Liver (tissue), 9 donors: ENCODE data around the gene MORC4. TPM values are rescaled to one million over a fixed set of nuclear protein-coding genes. Genes with fewer than 3 reads are reported as not detected.
A peak's percentile ranks its signal among the peaks of the same experiment; 100 is the strongest.

Experiments used
- DNase-seq: peaks from one replicate; pipeline ENCODE4 v3.0.0-alpha.2; 2017; ENCODE audit warnings: low spot score
- H3K27ac ChIP-seq, 2 donors: one replicate each; pipeline ENCODE4 v1.7.0; 2013; ENCODE audit warnings: inconsistent platforms in 2 of 2, low read length in 2 of 2, control low read depth in 1 of 2, low read depth in 1 of 2, mild to moderate bottlenecking in 1 of 2
- H3K27me3 ChIP-seq, 4 donors: one replicate each; pipeline versions ENCODE4 v1.6.1 to v1.7.0; 2013; ENCODE audit warnings: low read length in 3 of 4, inconsistent platforms in 1 of 4, mild to moderate bottlenecking in 1 of 4, moderate library complexity in 1 of 4; ENCODE audit not compliant: control insufficient read depth in 4 of 4, insufficient read depth in 4 of 4
- H3K36me3 ChIP-seq, 4 donors: one replicate each; pipeline versions ENCODE4 v1.6.1 to v1.7.0; 2013; ENCODE audit warnings: low read length in 3 of 4, mild to moderate bottlenecking in 3 of 4, low read depth in 1 of 4, moderate library complexity in 1 of 4; ENCODE audit not compliant: control insufficient read depth in 4 of 4, insufficient read depth in 3 of 4
- H3K4me1 ChIP-seq, 4 donors: one replicate each; pipeline versions ENCODE4 v1.6.1 to v1.7.0; 2013; ENCODE audit warnings: low read length in 3 of 4, mild to moderate bottlenecking in 3 of 4, moderate library complexity in 1 of 4; ENCODE audit not compliant: control insufficient read depth in 4 of 4, insufficient read depth in 4 of 4
- H3K4me3 ChIP-seq, 3 donors: one replicate each; pipeline versions ENCODE4 v1.6.1 to v1.7.0; 2013; ENCODE audit warnings: low read length in 3 of 3, control low read depth in 1 of 3, low read depth in 1 of 3, mild to moderate bottlenecking in 1 of 3
- H3K9ac ChIP-seq, 2 donors: one replicate each; pipeline ENCODE4 v1.7.0; 2013; ENCODE audit warnings: low read length in 2 of 2, mild to moderate bottlenecking in 2 of 2, moderate library complexity in 2 of 2, control low read depth in 1 of 2, low read depth in 1 of 2
- H3K9me3 ChIP-seq, 4 donors: one replicate each; pipeline versions ENCODE4 v1.6.1 to v1.7.0; 2013; ENCODE audit warnings: low read length in 3 of 4; ENCODE audit not compliant: control insufficient read depth in 4 of 4
- ATF3 ChIP-seq: IDR thresholded peaks from 2 replicates; pipeline ENCODE4 v1.6.1; 2016; ENCODE audit warnings: antibody characterized with exemption
- CTCF ChIP-seq: fragments of 150-350 bp; IDR thresholded peaks from 2 replicates; pipeline ENCODE4 v1.5.1; 2017; ENCODE audit warnings: improper control_type of control experiment, low read depth, low read length; ENCODE audit not compliant: missing input control
- EGR1 ChIP-seq, 2 donors: IDR thresholded peaks; 2 replicates each; pipeline ENCODE4 v1.6.1; 2016 to 2018; ENCODE audit warnings: antibody characterized with exemption in 2 of 2, low read depth in 2 of 2
- FOXA1 ChIP-seq: IDR thresholded peaks from 2 replicates; pipeline ENCODE4 v1.6.1; 2016; ENCODE audit warnings: antibody characterized with exemption
- FOXA2 ChIP-seq: IDR thresholded peaks from 2 replicates; pipeline ENCODE4 v1.6.1; 2016; ENCODE audit warnings: antibody characterized with exemption
- GABPA ChIP-seq, 2 donors: IDR thresholded peaks in 1 of 2; conservative IDR thresholded peaks in 1 of 2; 2 replicates each; pipeline ENCODE4 v1.6.1; 2016; ENCODE audit warnings: antibody characterized with exemption in 2 of 2, mild to moderate bottlenecking in 1 of 2, moderate library complexity in 1 of 2
- HNF4A ChIP-seq, 2 donors: conservative IDR thresholded peaks; 2 replicates each; pipeline ENCODE4 v1.6.1; 2016; ENCODE audit warnings: antibody characterized with exemption in 2 of 2, mild to moderate bottlenecking in 2 of 2
- HNF4G ChIP-seq: IDR thresholded peaks from 2 replicates; pipeline ENCODE4 v1.6.1; 2016; ENCODE audit warnings: antibody characterized with exemption
- JUND ChIP-seq, 2 donors: IDR thresholded peaks; 2 replicates each; pipeline ENCODE4 v1.6.1; 2016; ENCODE audit warnings: antibody characterized with exemption in 2 of 2
- MAX ChIP-seq: IDR thresholded peaks from 2 replicates; pipeline ENCODE4 v1.6.1; 2016; ENCODE audit warnings: antibody characterized with exemption
- NR2F2 ChIP-seq: IDR thresholded peaks from 2 replicates; pipeline ENCODE4 v1.6.1; 2016; ENCODE audit warnings: antibody characterized with exemption
- RAD21 ChIP-seq, 2 donors: IDR thresholded peaks; 2 replicates each; pipeline ENCODE4 v1.6.1; 2016; ENCODE audit warnings: antibody characterized with exemption in 2 of 2, mild to moderate bottlenecking in 2 of 2
- REST ChIP-seq: IDR thresholded peaks from 2 replicates; pipeline ENCODE4 v1.6.1; 2016; ENCODE audit warnings: antibody characterized with exemption, mild to moderate bottlenecking
- RXRA ChIP-seq, 2 donors: IDR thresholded peaks; 2 replicates each; pipeline ENCODE4 v1.6.1; 2017 to 2018; ENCODE audit warnings: antibody characterized with exemption in 2 of 2, mild to moderate bottlenecking in 1 of 2
- SP1 ChIP-seq: IDR thresholded peaks from 2 replicates; pipeline ENCODE4 v1.6.1; 2018; ENCODE audit warnings: antibody characterized with exemption, mild to moderate bottlenecking
- TAF1 ChIP-seq: conservative IDR thresholded peaks from 2 replicates; pipeline ENCODE4 v1.6.1; 2016; ENCODE audit warnings: antibody characterized with exemption, mild to moderate bottlenecking
- YY1 ChIP-seq: IDR thresholded peaks from 2 replicates; pipeline ENCODE4 v1.6.1; 2016; ENCODE audit warnings: antibody characterized with exemption, mild to moderate bottlenecking
- ZBTB33 ChIP-seq: IDR thresholded peaks from 2 replicates; pipeline ENCODE4 v1.6.1; 2016; ENCODE audit warnings: antibody characterized with exemption
- WGBS: extraction: QIAGEN DNeasy Blood & Tissue Kit; methylation state at CpG from one replicate; pipeline ENCODE4 v1.1.7; 2013; 5-methylcytosine and 5-hydroxymethylcytosine counted together
- polyA plus RNA-seq, 2 donors: library from polyadenylated mRNA; stranded (reverse) in 1 of 2; unstranded in 1 of 2; fragments of 200-250 nt in 1 of 2; fragments of >200 nt in 1 of 2; fragmentation: Nextera tagmentation in 1 of 2; extraction: Ambion mirVana in 1 of 2; gene quantifications; one replicate each; pipeline versions ENCODE4 v1.2.1 to v1.2.3, GENCODE V29; 2013 to 2015
- total RNA-seq, 2 donors: library from RNA; depleted of rRNA; stranded (reverse); fragments of >200 nt; gene quantifications; one replicate each; pipeline ENCODE4 v1.2.3, GENCODE V29; 2014
- donor health status: healthy.
- donor health status: healthy.
- donor health status: healthy.
- donor health status: healthy.
- donor health status: healthy.

Gene MORC4
- total and polyA plus RNA-seq, 4 donors: 5.8 to 11.0 (median 8.4) TPM

GRCh38 chrX:106902684-106903083, 97.3 kb downstream of the MORC4 start:
- TF ChIP-seq TAF1 (no peak), FOXA2 (no peak), CTCF (no peak), SP1 (peak; percentile 72), RXRA (IDR thresholded peaks at IDR 0.05) (peak; percentile 54 to 81), YY1 (peak; percentile 28), HNF4A (conservative IDR thresholded peaks at IDR 0.05) (peak; percentile 67 to 75), ATF3 (no peak), FOXA1 (no peak), HNF4G (peak; percentile 67), MAX (peak; percentile 14), GABPA (IDR thresholded peaks at IDR 0.05 in 1 of 2, conservative IDR thresholded peaks at IDR 0.05 in 1 of 2) (no peak)
- H3K27ac ChIP-seq: peak overlapping the region; percentile 85 to 95
- peaks cover 3 to 49% (median 33%) of the 10 kb centered on the region in 4 donors for H3K4me1 ChIP-seq
- no peaks in the 10 kb centered on the region for H3K36me3 ChIP-seq
- peak overlapping the region in 1 of 3 donors; percentile 15 for H3K4me3 ChIP-seq
- H3K9ac ChIP-seq: no peak overlapping the region
- H3K9me3 ChIP-seq: no peaks in the 10 kb centered on the region
- no peaks in the 10 kb centered on the region for H3K27me3 ChIP-seq
- WGBS: 50% methylated on average over 2 of the region's 2 CpGs
- no peak for DNase-seq

- Histone ChIP-seq H3K4me1 (peaks cover 3 to 48% (median 33%) of the 10 kb centered on the region in 4 donors), H3K27ac (peak overlapping the region; percentile 85 to 95), H3K9me3 (no peaks in the 10 kb centered on the region), H3K9ac (peak overlapping the region in 1 of 2 donors; percentile 65), H3K36me3 (no peaks in the 10 kb centered on the region), H3K27me3 (no peaks in the 10 kb centered on the region), H3K4me3 (peak overlapping the region in 1 of 3 donors; percentile 15)
- 32% methylated on average over 4 of the region's 4 CpGs for WGBS
- no peak for DNase-seq
- TF ChIP-seq CTCF: no peak
- peak in 1 of 2 donors; percentile 29 for TF ChIP-seq EGR1 (IDR thresholded peaks at IDR 0.05; ENCODE audit: low read depth in 2 of 2)
- TF ChIP-seq YY1: no peak
- TF ChIP-seq FOXA2: no peak
- no peak for TF ChIP-seq FOXA1
- TF ChIP-seq RAD21 (IDR thresholded peaks at IDR 0.05): peak in 1 of 2 donors; percentile 47
- TF ChIP-seq MAX: peak; percentile 75
- no peak for TF ChIP-seq TAF1
- TF ChIP-seq JUND (IDR thresholded peaks at IDR 0.05): peak; percentile 49 to 71
- peak; percentile 64 for TF ChIP-seq ATF3
- TF ChIP-seq ZBTB33: peak; percentile 56
- no peak for TF ChIP-seq GABPA (IDR thresholded peaks at IDR 0.05 in 1 of 2, conservative IDR thresholded peaks at IDR 0.05 in 1 of 2)
- peak; percentile 96 for TF ChIP-seq HNF4A (conservative IDR thresholded peaks at IDR 0.05)
- no peak for TF ChIP-seq NR2F2
- TF ChIP-seq HNF4G: peak; percentile 96
- peak; percentile 83 to 86 for TF ChIP-seq RXRA (IDR thresholded peaks at IDR 0.05)
- no peak for TF ChIP-seq REST
- peak; percentile 89 for TF ChIP-seq SP1
Measured at GRCh38 chrX:106901781-106902219, 98.2 kb downstream of the MORC4 start.
